ENCODE results near the gene NAA25. TPM values are rescaled to one million over a fixed set of nuclear protein-coding genes. Genes with fewer than 3 reads are reported as not detected.

NAA25 gene
- total and polyA plus RNA-seq, 4 donors: 3.1 to 17.7 (median 10.8) TPM

- no peak for TF ChIP-seq ATF3 (IDR thresholded peaks at IDR 0.05)
- no peak for TF ChIP-seq REST (IDR thresholded peaks at IDR 0.05)
- TF ChIP-seq GABPA (IDR thresholded peaks at IDR 0.05 in 1 of 2, conservative IDR thresholded peaks at IDR 0.05 in 1 of 2): no peak
Observed at GRCh38 chr12:111978545-111978944, 130.0 kb downstream of the NAA25 start (continued).

GRCh38 chr12:111976860-111977259, 131.7 kb downstream of the NAA25 start:
- Histone ChIP-seq H3K9ac (ENCODE audit: low read depth in 1 of 2, low read length in 2 of 2) (no peak overlapping the region), H3K4me3 (ENCODE audit: low read depth in 1 of 3, low read length in 3 of 3) (no peak overlapping the region), H3K36me3 (ENCODE audit: control insufficient read depth in 4 of 4, insufficient read depth in 3 of 4, low read depth in 1 of 4, low read length in 3 of 4) (no peaks in the 10 kb centered on the region), H3K27ac (ENCODE audit: low read depth in 1 of 2, low read length in 2 of 2) (no peak overlapping the region), H3K4me1 (ENCODE audit: control insufficient read depth in 4 of 4, insufficient read depth in 4 of 4, low read length in 3 of 4) (no peaks in the 10 kb centered on the region), H3K9me3 (ENCODE audit: control insufficient read depth in 4 of 4, low read length in 3 of 4) (no peaks in the 10 kb centered on the region), H3K27me3 (ENCODE audit: control insufficient read depth in 4 of 4, insufficient read depth in 4 of 4, low read length in 3 of 4) (no peaks in the 10 kb centered on the region)
- no peak for DNase-seq (ENCODE audit: low spot score)
- TF ChIP-seq MAX (IDR thresholded peaks at IDR 0.05) (no peak), SP1 (IDR thresholded peaks at IDR 0.05) (no peak), CTCF (IDR thresholded peaks at IDR 0.05; ENCODE audit: low read depth, low read length, missing input control) (no peak), RAD21 (IDR thresholded peaks at IDR 0.05) (no peak), JUND (IDR thresholded peaks at IDR 0.05) (no peak), YY1 (IDR thresholded peaks at IDR 0.05) (no peak), HNF4A (conservative IDR thresholded peaks at IDR 0.05) (no peak), GABPA (IDR thresholded peaks at IDR 0.05 in 1 of 2, conservative IDR thresholded peaks at IDR 0.05 in 1 of 2) (no peak), TAF1 (conservative IDR thresholded peaks at IDR 0.05) (no peak), HNF4G (IDR thresholded peaks at IDR 0.05) (no peak), ZBTB33 (IDR thresholded peaks at IDR 0.05) (no peak), REST (IDR thresholded peaks at IDR 0.05) (no peak), ATF3 (IDR thresholded peaks at IDR 0.05) (no peak), FOXA2 (IDR thresholded peaks at IDR 0.05) (no peak), FOXA1 (IDR thresholded peaks at IDR 0.05) (no peak), RXRA (IDR thresholded peaks at IDR 0.05) (no peak), EGR1 (IDR thresholded peaks at IDR 0.05; ENCODE audit: low read depth in 2 of 2) (no peak), NR2F2 (IDR thresholded peaks at IDR 0.05) (no peak)

Measured in liver (tissue), 9 donors.